Measurements from ENCODE around the gene CLEC4C. TPM values are rescaled to one million over a fixed set of nuclear protein-coding genes. Genes with fewer than 3 reads are reported as not detected.

Gene CLEC4C
- polyA plus RNA-seq, 12 donors, result 0.90 TPM; not detected in 11

DNA sequence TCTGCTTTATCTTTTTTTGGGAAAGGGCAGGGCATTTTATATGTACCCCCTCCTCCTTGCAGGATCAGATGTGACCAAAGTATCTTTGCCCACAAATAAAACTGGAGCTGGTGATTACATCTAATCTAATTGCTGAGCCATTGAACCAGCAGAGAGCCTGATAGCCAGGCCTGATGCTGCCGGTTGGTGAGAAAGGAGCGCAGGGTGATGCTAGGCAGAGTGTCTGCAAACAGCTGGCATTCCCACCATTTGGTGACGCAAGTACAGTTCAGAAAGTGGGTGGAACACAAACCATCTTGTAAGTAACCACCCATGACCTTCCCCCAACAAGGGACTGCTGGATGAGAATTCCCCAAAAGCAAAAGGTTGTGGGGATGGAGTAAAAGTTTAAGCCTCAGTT, 23.2 kb downstream of the CLEC4C start:
- no peak for DNase-seq

- no peak for DNase-seq
These were observed 27.0 kb downstream of the CLEC4C start for GRCh38 chr12:7719946-7720730.

DNA sequence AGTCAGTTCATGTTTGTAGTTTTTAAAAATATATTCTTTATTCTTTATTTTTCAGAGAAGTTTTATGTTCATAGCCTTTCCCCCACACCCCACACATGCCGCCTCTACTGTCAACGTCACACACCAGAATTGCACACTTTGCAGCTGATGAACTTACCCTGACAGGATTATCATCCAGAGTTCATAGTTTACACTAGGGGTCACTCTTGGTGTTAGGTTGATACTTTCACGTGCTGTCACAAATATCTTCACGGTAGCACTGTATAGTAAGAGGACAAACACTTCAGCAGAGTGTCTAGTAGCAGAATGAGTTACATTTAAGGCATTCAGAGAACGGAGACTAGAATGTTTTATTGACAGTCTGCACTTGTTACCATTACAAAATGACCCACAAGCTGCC, 30.8 kb downstream of the CLEC4C start:
- DNase-seq, result no peak

GRCh38 chr12:7712841-7713442, 34.2 kb downstream of the CLEC4C start:
- no peak for DNase-seq

- DNase-seq, result no peak
These were observed 36.0 kb downstream of the CLEC4C start, which contains the start of gene DPPA3 for GRCh38 chr12:7711133-7711532. Gene DPPA3, plus strand, starts transcription at chr12:7711433. Its CDS starts 138 bp downstream, at chr12:7711571.

DNA sequence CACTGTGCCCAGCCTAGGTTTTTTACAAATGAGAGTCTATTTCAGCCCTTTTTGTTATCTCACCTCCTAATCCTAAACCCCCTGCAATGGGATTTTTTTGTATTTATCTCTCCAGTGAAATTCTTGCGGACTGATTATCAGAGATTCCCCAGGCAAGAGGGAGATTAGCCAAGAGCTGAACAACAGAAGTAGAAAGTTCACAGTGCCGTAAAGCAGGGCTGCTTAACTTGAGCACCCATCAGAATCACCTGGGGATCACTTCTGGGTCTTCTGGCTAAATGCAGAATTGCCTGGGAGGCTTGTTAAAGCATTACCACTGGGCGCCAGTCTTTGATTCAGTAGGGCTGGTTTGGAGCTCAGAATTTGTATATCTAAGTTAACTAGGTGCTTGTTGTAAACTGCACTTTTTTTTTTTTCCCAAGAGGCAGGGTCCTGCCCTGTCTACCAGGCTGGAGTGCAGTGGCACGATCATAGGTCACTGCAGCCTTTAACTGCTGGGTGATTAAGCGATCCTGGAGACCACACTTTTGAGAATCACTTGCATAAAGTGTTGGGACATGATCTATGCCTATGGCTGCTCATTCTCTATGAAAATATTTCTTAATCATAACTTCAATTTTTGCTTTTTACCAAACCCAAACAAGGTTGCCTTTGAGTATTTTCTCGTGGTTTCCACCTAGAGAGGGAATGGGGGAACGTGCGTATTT, 37.1 kb downstream of the CLEC4C start:
- no peak for DNase-seq

DNA sequence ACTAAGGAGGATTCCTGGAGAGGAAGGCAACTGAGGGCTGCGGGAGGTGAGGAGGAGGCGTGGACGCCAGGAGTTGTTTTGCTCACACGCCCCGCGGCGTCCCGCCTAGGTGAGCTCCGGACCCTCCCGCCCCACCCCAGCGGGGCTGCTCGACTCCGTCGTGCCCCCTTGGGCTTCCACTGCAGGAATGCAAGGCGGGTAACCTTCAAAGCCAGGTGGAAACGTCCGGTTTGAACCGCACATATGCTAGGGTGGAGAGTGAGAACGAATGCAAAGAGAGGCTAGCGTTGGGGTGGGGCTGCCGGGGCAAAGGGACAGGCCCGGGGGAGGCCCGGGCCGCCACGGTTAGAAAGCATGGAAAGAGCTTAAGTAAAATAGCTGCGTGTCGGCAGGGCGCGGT, 41.3 kb downstream of the CLEC4C start:
- no peak for DNase-seq

- DNase-seq, result peak; percentile 11
These were observed 51.5 kb downstream of the CLEC4C start, which contains the start of gene GDF3 for GRCh38 chr12:7695566-7696197. Gene GDF3, minus strand, starts transcription at chr12:7695775. Its CDS starts 47 bp downstream, at chr12:7695728.

GRCh38 chr12:7695237-7695560, 52.0 kb downstream of the CLEC4C start:
- no peak for DNase-seq

DNA sequence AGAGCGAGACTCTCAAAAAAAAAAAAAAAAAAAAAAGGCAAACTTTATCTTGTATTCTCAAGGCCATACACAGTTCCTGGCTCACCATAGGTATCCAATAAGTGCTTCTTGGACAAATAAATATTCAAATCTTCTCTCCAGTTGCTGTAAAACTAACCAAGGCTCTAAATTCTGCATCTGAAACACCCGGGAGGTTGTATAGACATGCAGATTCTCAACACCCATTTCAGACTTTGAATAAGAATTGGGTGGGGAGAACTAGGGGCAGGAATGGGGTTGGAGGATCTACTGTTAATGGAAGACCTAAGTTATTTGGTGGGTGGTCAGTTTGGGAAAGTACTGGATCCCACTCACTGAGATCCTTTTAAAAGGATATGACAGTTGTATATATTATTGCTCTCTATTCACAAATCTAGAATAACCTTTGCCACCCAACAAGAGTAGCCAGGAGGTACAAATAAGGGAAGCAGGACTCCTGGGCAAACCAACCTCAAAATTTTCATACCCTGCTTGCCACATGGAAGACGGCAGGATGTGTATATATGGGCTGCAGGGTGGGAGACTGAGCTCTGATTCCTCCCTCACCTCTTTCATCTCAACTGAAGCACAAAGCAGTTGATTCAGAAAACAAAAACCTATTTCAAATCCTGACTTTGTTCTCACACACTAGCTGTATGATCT, 52.5 kb downstream of the CLEC4C start:
- no peak for DNase-seq

DNA sequence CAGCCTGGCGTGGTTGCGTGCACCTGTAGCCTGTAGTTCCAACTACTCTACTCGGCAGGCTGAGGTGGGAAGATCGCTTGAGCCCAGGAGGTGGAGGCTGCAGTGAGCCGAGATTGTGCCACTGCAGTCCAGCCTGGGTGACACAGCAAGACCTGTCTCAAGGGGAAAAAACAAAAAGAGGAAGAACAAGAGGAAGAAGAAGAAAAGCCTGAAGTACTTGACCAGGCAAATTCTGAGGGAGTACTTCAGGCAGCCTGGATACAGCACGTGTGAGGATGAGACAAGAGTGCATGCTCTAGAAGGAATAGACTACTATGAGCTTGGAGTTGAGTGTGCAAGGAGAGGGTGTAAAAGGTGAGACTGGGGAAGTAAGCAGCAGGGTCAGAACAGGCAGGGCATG, 53.4 kb downstream of the CLEC4C start:
- DNase-seq, result no peak

DNA sequence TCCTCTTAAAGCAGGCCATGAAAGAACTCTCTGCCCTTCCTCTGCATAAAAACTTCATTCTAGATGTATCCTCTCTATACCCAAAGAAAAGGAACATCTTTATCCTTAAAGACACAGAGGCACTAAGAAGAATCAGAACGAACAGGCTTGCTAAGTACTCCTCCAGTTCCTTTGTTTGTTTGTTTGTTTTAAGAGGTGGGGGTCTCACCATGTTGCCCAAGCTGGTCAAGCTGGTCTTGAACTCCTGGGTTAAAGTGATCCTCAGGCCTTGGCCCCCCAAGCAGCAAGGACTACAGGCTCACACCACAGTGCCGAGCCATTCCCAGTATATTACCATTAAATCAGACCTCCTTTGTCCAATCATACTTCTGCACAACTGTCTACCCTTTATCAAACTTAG, 65.6 kb downstream of the CLEC4C start:
- DNase-seq, result no peak

Other genes starting within 250 kb of the CLEC4C start
- gene CD163, start 243.6 kb downstream of the CLEC4C start, polyA plus RNA-seq (ENCODE audit: insufficient read length in 12 of 12), result 10 to 100 TPM in 9 of 12 donors, 1 to 10 TPM in 2, not detected in 1; 8.1 to 19.9 (median 15.9) TPM
- not detected for gene APOBEC1, start 81.5 kb downstream of the CLEC4C start, polyA plus RNA-seq (ENCODE audit: insufficient read length in 12 of 12)
- under 1 TPM in 3 of 12 donors, not detected in 9; 0.18 to 0.54 (median 0.40) TPM for gene GDF3, start 51.6 kb downstream of the CLEC4C start, polyA plus RNA-seq (ENCODE audit: insufficient read length in 12 of 12)
- gene DPPA3, start 35.9 kb downstream of the CLEC4C start, polyA plus RNA-seq (ENCODE audit: insufficient read length in 12 of 12), result under 1 TPM in 1 of 12 donors, not detected in 11; 0.18 TPM
- gene NANOGNB, start 17.8 kb upstream of the CLEC4C start, polyA plus RNA-seq (ENCODE audit: insufficient read length in 12 of 12), result not detected
- gene NANOG, start 42.0 kb upstream of the CLEC4C start, polyA plus RNA-seq (ENCODE audit: insufficient read length in 12 of 12), result under 1 TPM in 9 of 12 donors, not detected in 3; 0.08 to 0.65 (median 0.36) TPM
- gene SLC2A14, start 125.5 kb upstream of the CLEC4C start, polyA plus RNA-seq (ENCODE audit: insufficient read length in 12 of 12), result 1 to 10 TPM in 1 of 12 donors, under 1 TPM in 6, not detected in 5; 0.19 to 1.1 (median 0.46) TPM
- 10 to 100 TPM in 11 of 12 donors, not detected in 1; 10.2 to 78.4 (median 22.3) TPM for gene SLC2A3, start 188.8 kb upstream of the CLEC4C start, polyA plus RNA-seq (ENCODE audit: insufficient read length in 12 of 12)

Data from muscle of arm (tissue), 12 donors.